Vagina (tissue), 2 donors: Measurements from ENCODE around the gene ESRRG. TPM values are rescaled to one million over a fixed set of nuclear protein-coding genes. Genes with fewer than 3 reads are reported as not detected.

Source experiments
- DNase-seq, 2 donors: peaks; one replicate each; pipeline ENCODE4 v3.0.0-alpha.2; 2017; ENCODE audit errors: extremely low spot score in 2 of 2
- H3K27ac ChIP-seq: fragments of 200-600 bp; sonication (generic); one replicate; pipeline ENCODE4 v1.5.1; 2019
- H3K27me3 ChIP-seq: fragments of 200-600 bp; sonication (generic); one replicate; pipeline ENCODE4 v1.5.1; 2019
- H3K36me3 ChIP-seq, 2 donors: fragments of 200-600 bp; sonication (generic); one replicate each; pipeline ENCODE4 v1.5.1; 2017 to 2019
- H3K4me1 ChIP-seq: fragments of 200-600 bp; sonication (generic); one replicate; pipeline ENCODE4 v1.5.1; 2019
- H3K4me3 ChIP-seq, 2 donors: fragments of 200-600 bp; sonication (generic); 1 replicate in 1 of 2; 2 replicates in 1 of 2; pipeline ENCODE4 v1.5.1; 2016 to 2019
- H3K9me3 ChIP-seq: fragments of 200-600 bp; sonication (generic); one replicate; pipeline ENCODE4 v1.5.1; 2019
- CTCF ChIP-seq, 3 experiments: fragments of 450-650 bp in 2 of 3; fragments of 200-600 bp in 1 of 3; sonication (generic) in 1 of 3; IDR thresholded peaks; one replicate each; pipeline ENCODE4 v1.5.1; 2017 to 2019; ENCODE audit warnings: antibody characterized with exemption in 3 of 3, mild to moderate bottlenecking in 2 of 3, moderate library complexity in 2 of 3
- POLR2A ChIP-seq, 2 donors: fragments of 450-650 bp; IDR thresholded peaks; one replicate each; pipeline ENCODE4 v1.6.1; 2017; ENCODE audit warnings: antibody characterized with exemption in 2 of 2, mild to moderate bottlenecking in 2 of 2, moderate library complexity in 2 of 2
- POLR2AphosphoS5 ChIP-seq, 2 donors: sonication (generic); formaldehyde crosslinking; IDR thresholded peaks; one replicate each; pipeline ENCODE4 v1.9.0; 2017; ENCODE audit warnings: antibody characterized with exemption in 2 of 2, mild to moderate bottlenecking in 2 of 2, low read depth in 1 of 2; ENCODE audit not compliant: insufficient read depth in 1 of 2
- intact Hi-C: fragments of 100-400 bp; cut with DNase I; formaldehyde crosslinking; loops from one replicate; pipeline ENCODE4 v1.15.1; 2023
- total RNA-seq: library from RNA; depleted of rRNA; stranded (reverse); fragments of >200 nt; gene quantifications from one replicate; pipeline ENCODE4 v1.2.3, GENCODE V29; 2016

Gene ESRRG
- total RNA-seq, 1 donor from 2014 or later = 0.98 TPM

GRCh38 chr1:216726435-216726834 lies 3.2 kb upstream of the ESRRG start:
- Histone ChIP-seq H3K4me1 (peaks cover 9% of the 10 kb centered on the region), H3K27me3 (no peaks in the 10 kb centered on the region), H3K27ac (no peak overlapping the region), H3K4me3 (no peak overlapping the region), H3K9me3 (no peaks in the 10 kb centered on the region), H3K36me3 (no peaks in the 10 kb centered on the region)
- TF ChIP-seq CTCF (IDR thresholded peaks at IDR 0.05) = no peak
- no peak for TF ChIP-seq POLR2AphosphoS5 (IDR thresholded peaks at IDR 0.05; ENCODE audit: insufficient read depth in 1 of 2, low read depth in 1 of 2)
- TF ChIP-seq POLR2A (IDR thresholded peaks at IDR 0.05) = no peak
- intact Hi-C loops = no loop called here
- no peak for DNase-seq

GRCh38 chr1:216722821-216723220 lies 408 bp downstream of the ESRRG start:
- H3K27me3 ChIP-seq = no peaks in the 10 kb centered on the region
- TF ChIP-seq CTCF (IDR thresholded peaks at IDR 0.05) = no peak
- no peak for TF ChIP-seq POLR2A (IDR thresholded peaks at IDR 0.05)
- no peak for TF ChIP-seq POLR2AphosphoS5 (IDR thresholded peaks at IDR 0.05; ENCODE audit: insufficient read depth in 1 of 2, low read depth in 1 of 2)
- intact Hi-C loops = no loop called here
- H3K27ac ChIP-seq = no peak overlapping the region
- peaks cover 9% of the 10 kb centered on the region for H3K4me1 ChIP-seq
- H3K36me3 ChIP-seq = no peaks in the 10 kb centered on the region
- no peaks in the 10 kb centered on the region for H3K9me3 ChIP-seq
- DNase-seq = no peak
- H3K4me3 ChIP-seq = peak overlapping the region; percentile 9 to 31

GRCh38 chr1:216721863-216722262 lies 1.4 kb downstream of the ESRRG start:
- Histone ChIP-seq H3K27me3 (no peaks in the 10 kb centered on the region), H3K4me1 (peaks cover 9% of the 10 kb centered on the region), H3K9me3 (no peaks in the 10 kb centered on the region), H3K4me3 (no peak overlapping the region), H3K36me3 (no peaks in the 10 kb centered on the region), H3K27ac (no peak overlapping the region)
- TF ChIP-seq CTCF (IDR thresholded peaks at IDR 0.05) (no peak), POLR2AphosphoS5 (IDR thresholded peaks at IDR 0.05; ENCODE audit: insufficient read depth in 1 of 2, low read depth in 1 of 2) (no peak), POLR2A (IDR thresholded peaks at IDR 0.05) (no peak)
- intact Hi-C loops = no loop called here
- no peak for DNase-seq

DNA sequence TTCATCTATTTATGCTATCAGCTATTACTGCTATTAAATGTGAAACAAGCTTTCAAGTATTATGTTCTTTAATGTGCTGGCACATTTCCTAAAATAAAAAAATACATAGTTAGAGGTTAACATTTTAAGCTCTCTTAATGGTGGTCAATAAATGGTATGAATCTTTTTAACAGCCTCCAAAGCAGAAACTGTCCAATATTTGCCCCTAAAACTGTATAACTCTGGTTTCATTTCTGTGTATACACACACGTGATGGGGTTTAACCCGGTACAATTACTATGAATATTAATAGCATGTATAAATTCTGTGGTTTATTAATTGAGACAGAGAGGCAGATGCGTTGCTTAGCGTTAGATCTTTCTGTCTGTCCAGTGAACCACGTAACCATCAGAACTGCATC lies 2.2 kb downstream of the ESRRG start:
- Histone ChIP-seq H3K4me3 (no peak overlapping the region), H3K4me1 (peaks cover 9% of the 10 kb centered on the region), H3K36me3 (no peaks in the 10 kb centered on the region), H3K9me3 (no peaks in the 10 kb centered on the region), H3K27ac (no peak overlapping the region), H3K27me3 (no peaks in the 10 kb centered on the region)
- intact Hi-C loops = no loop called here
- no peak for DNase-seq
- TF ChIP-seq CTCF (IDR thresholded peaks at IDR 0.05) (no peak), POLR2AphosphoS5 (IDR thresholded peaks at IDR 0.05; ENCODE audit: insufficient read depth in 1 of 2, low read depth in 1 of 2) (no peak), POLR2A (IDR thresholded peaks at IDR 0.05) (no peak)

GRCh38 chr1:216711712-216712111 lies 11.5 kb downstream of the ESRRG start:
- DNase-seq = no peak
- no peak overlapping the region for H3K27ac ChIP-seq
- H3K4me3 ChIP-seq = no peak overlapping the region
- no peaks in the 10 kb centered on the region for H3K9me3 ChIP-seq
- H3K27me3 ChIP-seq = no peaks in the 10 kb centered on the region
- no peaks in the 10 kb centered on the region for H3K36me3 ChIP-seq
- intact Hi-C loops = no loop called here
- H3K4me1 ChIP-seq = no peaks in the 10 kb centered on the region
- TF ChIP-seq POLR2A (IDR thresholded peaks at IDR 0.05) (no peak), POLR2AphosphoS5 (IDR thresholded peaks at IDR 0.05; ENCODE audit: insufficient read depth in 1 of 2, low read depth in 1 of 2) (no peak), CTCF (IDR thresholded peaks at IDR 0.05) (no peak)
